Endothelial cell (in vitro differentiated cells): Measurements from ENCODE around the gene STOX2. TPM values are rescaled to one million over a fixed set of nuclear protein-coding genes. Genes with fewer than 3 reads are reported as not detected.

Experiments
- DNase-seq: peaks from one replicate; pipeline ENCODE4 v3.0.0; 2021; ENCODE audit warnings: low spot score
- H3K27ac Mint-ChIP-seq: one replicate; pipeline ENCODE4 v1.8.0; 2021; ENCODE audit warnings: mixed read lengths, inconsistent platforms; ENCODE audit not compliant: unreplicated experiment
- H3K27me3 Mint-ChIP-seq: one replicate; pipeline ENCODE4 v1.8.0; 2021; ENCODE audit warnings: mild to moderate bottlenecking, moderate library complexity, mixed read lengths, inconsistent platforms; ENCODE audit not compliant: unreplicated experiment
- H3K36me3 Mint-ChIP-seq: one replicate; pipeline ENCODE4 v1.8.0; 2021; ENCODE audit warnings: mild to moderate bottlenecking, low read depth, mixed read lengths, inconsistent platforms; ENCODE audit not compliant: unreplicated experiment
- H3K4me1 Mint-ChIP-seq: one replicate; pipeline ENCODE4 v1.8.0; 2021; ENCODE audit warnings: mild to moderate bottlenecking, mixed read lengths, inconsistent platforms; ENCODE audit not compliant: unreplicated experiment
- H3K4me3 Mint-ChIP-seq: one replicate; pipeline ENCODE4 v1.8.0; 2021; ENCODE audit warnings: mild to moderate bottlenecking, mixed read lengths, inconsistent platforms; ENCODE audit not compliant: unreplicated experiment
- H3K9me3 Mint-ChIP-seq: one replicate; pipeline ENCODE4 v1.8.0; 2021; ENCODE audit warnings: mixed read lengths, inconsistent platforms; ENCODE audit not compliant: unreplicated experiment
- CTCF ChIP-seq: fragments of 200-600 bp; sonication (generic); IDR thresholded peaks from one replicate; pipeline ENCODE4 v1.5.0; 2021; ENCODE audit warnings: antibody characterized with exemption; ENCODE audit not compliant: unreplicated experiment
- total RNA-seq: library from RNA; stranded (reverse); fragmentation: NEBNext Ultra II Directional; extraction: Animal tissue kit (Norgen Biotek cat#: 25700); gene quantifications from one replicate; pipeline ENCODE4 v1.2.1, GENCODE V29; 2021; ENCODE audit not compliant: unreplicated experiment

The STOX2 gene
- total RNA-seq, 1 donor from 2014 or later: 4.8 TPM

- TF ChIP-seq CTCF: no peak
- no peak overlapping the region for H3K4me3 Mint-ChIP-seq
- H3K36me3 Mint-ChIP-seq: no peaks in the 10 kb centered on the region
- DNase-seq: no peak
- H3K4me1 Mint-ChIP-seq: no peaks in the 10 kb centered on the region
- no peaks in the 10 kb centered on the region for H3K27me3 Mint-ChIP-seq
- H3K27ac Mint-ChIP-seq: no peak overlapping the region
- H3K9me3 Mint-ChIP-seq: no peaks in the 10 kb centered on the region
Observed at GRCh38 chr4:183876268-183876934, 28.7 kb upstream of the STOX2 start.

GRCh38 chr4:183878251-183878970 is 26.7 kb upstream of the STOX2 start:
- H3K36me3 Mint-ChIP-seq: no peaks in the 10 kb centered on the region
- no peak for DNase-seq
- H3K9me3 Mint-ChIP-seq: no peaks in the 10 kb centered on the region
- no peak overlapping the region for H3K27ac Mint-ChIP-seq
- no peak overlapping the region for H3K4me3 Mint-ChIP-seq
- TF ChIP-seq CTCF: no peak
- no peaks in the 10 kb centered on the region for H3K27me3 Mint-ChIP-seq
- no peaks in the 10 kb centered on the region for H3K4me1 Mint-ChIP-seq

GRCh38 chr4:183885205-183885720 is 19.8 kb upstream of the STOX2 start:
- TF ChIP-seq CTCF: no peak
- Mint-ChIP-seq H3K27ac (no peak overlapping the region), H3K9me3 (no peaks in the 10 kb centered on the region), H3K4me1 (no peaks in the 10 kb centered on the region), H3K4me3 (no peak overlapping the region), H3K27me3 (peaks cover 1% of the 10 kb centered on the region), H3K36me3 (no peaks in the 10 kb centered on the region)
- no peak for DNase-seq

- DNase-seq: no peak
- no peaks in the 10 kb centered on the region for H3K9me3 Mint-ChIP-seq
- peaks cover 1% of the 10 kb centered on the region for H3K27me3 Mint-ChIP-seq
- no peak for TF ChIP-seq CTCF
- no peaks in the 10 kb centered on the region for H3K36me3 Mint-ChIP-seq
- no peaks in the 10 kb centered on the region for H3K4me1 Mint-ChIP-seq
- no peak overlapping the region for H3K4me3 Mint-ChIP-seq
- H3K27ac Mint-ChIP-seq: no peak overlapping the region
Observed at GRCh38 chr4:183887351-183887750, 17.8 kb upstream of the STOX2 start.

GRCh38 chr4:183888564-183888963 is 16.5 kb upstream of the STOX2 start:
- H3K4me3 Mint-ChIP-seq: no peak overlapping the region
- no peaks in the 10 kb centered on the region for H3K9me3 Mint-ChIP-seq
- no peak for TF ChIP-seq CTCF
- H3K36me3 Mint-ChIP-seq: no peaks in the 10 kb centered on the region
- DNase-seq: no peak
- no peaks in the 10 kb centered on the region for H3K4me1 Mint-ChIP-seq
- H3K27me3 Mint-ChIP-seq: peaks cover 1% of the 10 kb centered on the region
- no peak overlapping the region for H3K27ac Mint-ChIP-seq
